GM18517 (cell line): ENCODE results near the gene NDUFAF5.

Experiments used
- ATAC-seq: cut with Tn5 transposase; IDR thresholded peaks from one replicate; pipeline ENCODE4 v1.9.1; 2021; ENCODE audit warnings: mild to moderate bottlenecking, moderate library complexity; ENCODE audit not compliant: unreplicated experiment

The NDUFAF5 gene

DNA sequence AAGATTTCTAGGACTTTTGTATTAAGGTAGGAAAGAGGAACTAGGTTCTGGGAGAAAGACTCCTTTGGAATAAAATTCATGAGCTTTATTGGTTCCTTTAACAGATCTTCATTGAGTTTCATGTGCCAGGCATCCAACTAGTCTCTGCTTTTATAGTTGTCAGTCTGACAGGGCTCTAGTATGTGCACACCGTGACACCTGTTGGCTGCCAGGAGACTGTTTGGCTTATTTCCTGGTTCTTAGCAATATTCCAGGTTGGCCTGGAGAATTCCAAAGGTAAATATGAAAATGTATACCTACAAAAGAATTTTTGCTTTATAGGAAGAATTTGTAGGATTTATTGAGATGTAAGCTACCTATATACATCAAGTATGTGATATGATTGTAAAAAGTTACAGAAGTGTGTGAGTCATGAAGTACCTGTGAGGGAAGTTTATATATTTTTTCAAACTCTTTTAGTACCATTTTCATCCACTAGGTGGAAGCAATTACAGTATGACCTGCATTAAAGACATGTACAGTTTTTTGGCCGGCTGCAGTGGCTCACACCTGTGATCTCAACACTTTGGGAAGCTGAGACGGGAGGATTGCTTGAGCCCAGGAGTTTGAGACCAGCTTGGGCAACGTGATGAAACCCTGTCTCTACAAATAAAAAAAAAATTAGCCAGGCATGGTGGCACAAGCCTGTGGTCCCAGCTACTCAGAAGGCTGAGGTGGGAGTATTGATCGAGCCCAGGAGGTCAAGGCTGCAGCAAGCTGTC lies 35.2 kb downstream of the NDUFAF5 start:
- ATAC-seq = peak; percentile 83

DNA sequence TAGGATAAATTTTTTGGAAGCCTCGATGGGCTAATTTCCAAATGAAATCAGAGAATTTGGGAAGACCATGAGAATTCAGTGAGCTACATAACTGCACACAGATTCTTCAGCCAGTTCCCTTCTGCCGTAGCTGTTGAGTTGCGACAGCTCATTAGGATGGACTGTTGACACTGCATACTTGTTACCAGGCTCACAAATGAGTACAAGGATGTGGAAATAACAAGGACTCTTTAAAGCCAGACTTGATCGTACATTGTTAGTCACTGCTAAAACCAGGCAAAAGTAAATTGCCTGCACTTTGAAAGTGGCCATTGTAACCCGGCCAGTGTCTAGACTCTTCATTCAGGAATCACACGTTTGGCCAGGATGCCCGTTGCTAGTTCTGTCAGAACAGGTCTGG lies 37.0 kb downstream of the NDUFAF5 start:
- no peak for ATAC-seq

DNA sequence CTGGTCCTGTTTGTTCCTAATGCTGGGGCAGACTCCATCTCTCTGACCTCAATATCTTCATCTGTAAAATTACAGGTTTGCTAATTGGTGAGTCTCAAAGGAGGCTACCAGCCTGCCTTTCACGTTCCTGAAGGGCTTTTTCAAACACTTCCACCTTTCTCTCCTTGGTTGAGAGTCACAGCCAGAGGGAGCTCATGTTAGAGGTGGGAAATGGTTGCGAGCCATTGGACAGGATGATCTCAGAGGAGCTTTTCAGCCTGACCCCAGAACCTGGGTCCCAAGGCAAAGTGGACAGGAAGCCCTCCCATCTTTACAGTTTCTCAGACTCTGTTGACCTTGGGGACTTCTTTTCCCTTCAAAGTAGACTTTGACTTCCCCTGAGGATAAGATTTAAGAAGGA lies 37.6 kb downstream of the NDUFAF5 start:
- ATAC-seq = no peak

DNA sequence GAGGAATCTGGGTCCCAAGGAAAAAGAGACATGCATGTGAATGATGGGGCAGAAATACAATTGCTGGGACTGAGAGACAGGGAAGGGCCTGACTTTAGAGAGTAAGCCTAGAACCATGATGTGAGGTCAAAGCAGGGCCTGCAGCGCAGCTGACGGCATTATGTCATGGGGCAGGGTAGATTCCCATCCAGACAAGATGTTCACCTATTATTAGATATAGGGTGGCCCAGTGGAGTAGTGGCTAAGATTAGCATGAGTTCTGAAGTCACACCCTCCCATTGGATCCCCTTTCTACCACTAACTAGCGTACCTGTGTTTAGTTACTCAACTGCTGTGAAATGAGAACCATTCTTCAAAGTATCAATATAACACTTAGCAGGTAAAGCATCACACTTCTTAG lies 39.6 kb downstream of the NDUFAF5 start:
- no peak for ATAC-seq

DNA sequence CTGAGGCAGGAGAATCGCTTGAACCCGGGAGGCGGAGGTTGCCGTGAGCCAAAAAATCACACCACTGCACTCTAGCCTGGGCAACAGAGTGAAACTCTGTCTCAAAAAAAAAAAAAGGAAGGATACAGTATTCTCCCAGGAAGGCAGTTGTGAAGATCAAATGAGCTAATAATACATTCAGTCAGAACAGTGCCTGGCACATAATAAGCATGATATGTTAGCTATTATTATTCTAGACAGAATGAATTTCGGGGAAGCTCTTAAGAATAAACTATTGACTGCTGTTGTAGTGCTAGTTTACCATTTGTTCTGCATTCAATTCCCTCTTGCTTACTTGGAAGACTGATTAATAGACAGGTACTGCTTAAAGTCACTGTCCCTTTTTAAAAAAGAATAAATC lies 40.6 kb downstream of the NDUFAF5 start:
- no peak for ATAC-seq

DNA sequence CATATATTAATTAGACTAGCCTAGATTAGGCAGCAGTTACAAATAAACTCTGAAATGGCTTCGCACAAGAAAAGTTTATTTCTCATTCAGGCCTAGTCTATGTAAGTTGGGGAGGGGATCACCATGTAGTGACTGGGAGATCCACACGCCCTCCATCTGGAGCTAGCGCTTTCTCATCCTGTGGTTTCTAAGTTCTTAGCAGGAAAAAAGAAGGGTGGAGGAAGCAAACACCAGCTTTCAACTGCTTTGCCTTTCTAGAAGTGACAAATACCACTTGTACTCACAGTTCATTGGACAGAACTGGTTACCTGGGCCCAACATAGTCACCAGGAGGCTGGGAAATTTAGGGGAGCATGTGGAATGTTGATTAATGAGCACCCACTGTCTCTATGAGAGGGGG lies 46.6 kb downstream of the NDUFAF5 start:
- ATAC-seq = no peak

DNA sequence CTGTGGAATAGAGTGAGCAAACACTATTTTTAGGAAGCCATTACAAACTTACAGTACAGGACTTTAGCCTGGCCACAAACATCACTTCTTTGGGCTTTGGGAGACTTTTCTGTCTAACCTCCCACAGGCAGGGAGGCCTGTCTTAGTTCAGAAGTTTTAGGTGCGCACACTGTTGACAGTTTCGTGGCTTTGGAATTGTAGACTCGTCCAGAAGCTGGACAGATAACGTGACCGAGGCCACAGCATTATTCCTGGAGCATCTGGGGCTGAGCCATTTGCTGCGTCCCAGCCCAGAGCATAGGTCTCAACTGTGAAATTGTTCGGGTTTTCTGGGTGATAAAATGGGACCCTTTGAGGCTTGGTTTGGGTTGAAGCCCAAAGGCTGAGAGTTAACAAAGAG lies 53.8 kb downstream of the NDUFAF5 start:
- ATAC-seq = no peak

DNA sequence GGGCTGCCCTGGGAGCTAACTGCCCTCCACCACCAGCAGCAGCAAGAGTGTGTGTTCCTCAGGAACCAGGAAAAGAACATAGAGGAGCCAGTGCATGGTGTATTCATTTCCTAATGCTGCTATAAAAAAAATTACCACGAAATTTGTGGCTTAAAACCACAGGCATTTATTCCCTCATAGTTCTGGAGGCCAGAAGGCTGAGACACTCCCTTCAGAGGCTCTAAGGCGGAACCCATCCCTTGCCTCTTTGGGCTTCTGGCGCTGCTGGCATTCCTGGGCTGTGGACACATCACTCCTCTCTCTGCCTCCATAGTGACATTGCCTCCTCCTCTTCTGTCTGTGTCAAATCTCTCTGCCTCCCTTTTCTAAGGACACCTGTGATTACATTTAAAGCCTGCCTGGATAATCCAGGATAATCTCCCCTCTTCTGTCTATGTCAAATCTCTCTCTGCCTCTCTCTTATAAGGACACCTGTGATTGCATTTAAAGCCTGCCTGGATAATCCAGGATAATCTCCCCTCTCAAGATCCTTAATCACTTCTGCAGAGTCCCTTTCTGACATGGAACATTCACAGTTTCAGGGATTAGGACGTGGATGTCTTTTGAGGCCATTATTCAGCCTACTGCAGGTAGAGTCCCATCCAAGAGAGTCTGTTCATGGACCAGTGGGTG lies 54.7 kb downstream of the NDUFAF5 start:
- no peak for ATAC-seq

DNA sequence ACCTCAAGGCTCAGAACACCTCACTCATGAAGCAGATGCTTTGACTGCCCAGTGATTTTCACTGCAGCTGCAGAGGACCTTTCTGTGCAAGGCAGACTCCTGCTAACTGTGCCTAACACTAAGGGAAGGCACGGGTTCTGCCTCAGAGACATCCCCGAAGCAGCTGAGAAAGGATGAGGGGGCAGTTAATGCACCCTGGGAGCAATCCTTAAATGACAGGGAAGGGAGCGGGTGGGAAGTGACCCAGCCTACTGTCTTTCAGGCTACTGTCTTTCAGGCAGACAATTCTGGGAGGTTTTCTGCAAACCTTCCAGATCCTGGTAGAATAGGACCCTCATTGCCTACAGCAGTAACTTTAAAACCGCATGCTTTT lies 55.3 kb downstream of the NDUFAF5 start:
- no peak for ATAC-seq

DNA sequence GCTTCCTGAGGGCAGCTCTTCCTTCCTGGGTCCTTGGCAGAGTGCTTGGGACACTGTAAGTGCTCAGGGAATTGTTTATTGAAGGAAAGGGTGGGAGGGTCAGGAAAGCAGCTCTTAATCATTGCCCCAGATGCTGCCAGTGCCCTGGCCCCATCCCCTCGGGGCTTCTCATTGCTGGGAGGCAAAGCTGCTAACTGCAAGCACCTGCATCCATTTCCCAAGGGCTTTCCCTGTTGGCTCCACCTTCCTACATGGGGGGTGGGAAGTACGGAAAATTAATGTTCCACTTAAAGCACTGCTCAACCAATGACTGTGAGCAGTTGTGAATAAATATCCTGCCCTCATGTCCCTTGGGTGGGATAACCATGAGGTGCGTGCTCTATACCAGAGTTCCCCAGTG lies 56.4 kb downstream of the NDUFAF5 start:
- no peak for ATAC-seq

DNA sequence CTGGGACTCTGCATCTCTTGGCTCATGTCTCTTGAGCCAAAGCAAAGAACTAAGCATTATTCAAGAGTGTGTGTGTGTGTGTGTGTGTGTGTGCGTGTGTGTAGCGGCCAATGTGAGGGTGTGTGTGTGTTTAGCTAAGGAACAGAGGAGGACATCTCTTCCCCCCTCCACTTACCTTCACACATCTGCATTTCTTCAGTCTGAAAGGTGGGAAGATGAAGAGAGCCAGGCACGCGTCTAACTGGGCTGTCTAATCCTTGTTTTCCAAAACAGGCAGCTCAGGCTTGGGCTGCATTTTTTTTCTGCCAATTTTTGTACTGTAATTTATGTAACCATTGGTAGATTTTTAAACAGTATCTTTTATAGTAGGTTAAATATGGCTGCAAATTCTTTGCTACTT lies 59.5 kb downstream of the NDUFAF5 start:
- ATAC-seq = no peak

DNA sequence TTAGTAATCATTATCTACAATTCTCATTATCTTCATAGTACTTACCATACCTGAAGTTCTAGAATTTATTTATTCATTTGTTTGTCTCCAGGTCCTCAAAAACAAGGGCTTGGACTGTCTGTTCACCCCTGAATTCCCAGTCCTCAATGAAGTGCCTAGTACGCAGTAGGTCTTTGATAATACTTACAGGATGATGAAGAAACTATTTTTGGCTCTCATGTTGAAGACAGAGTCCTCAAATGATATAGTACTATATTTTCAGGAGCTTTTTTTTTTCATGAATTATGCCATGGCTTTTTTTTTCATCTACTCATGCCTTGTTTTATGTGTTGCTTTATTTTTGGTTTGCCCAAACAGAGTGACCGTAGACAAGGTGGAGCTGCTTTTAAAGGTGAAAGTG lies 66.5 kb downstream of the NDUFAF5 start:
- no peak for ATAC-seq

DNA sequence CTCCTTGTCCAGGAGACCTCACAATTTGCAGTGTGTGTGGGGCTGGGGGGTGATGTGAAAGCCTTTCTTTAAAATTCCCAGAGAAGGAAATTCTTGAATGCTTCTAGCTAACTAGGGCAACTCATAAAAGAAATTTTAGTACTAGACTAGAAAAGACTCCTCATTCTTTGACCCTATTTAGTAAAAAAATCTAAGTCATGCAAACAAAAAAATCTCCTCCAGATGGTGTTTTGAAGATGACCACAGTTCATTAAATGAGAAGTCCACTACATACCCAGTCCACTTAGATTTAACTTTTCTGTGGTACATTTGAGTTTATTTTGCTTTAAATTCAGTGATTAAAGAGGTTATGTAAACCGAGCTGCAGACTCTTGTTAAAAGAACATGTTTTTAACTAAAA lies 67.5 kb downstream of the NDUFAF5 start:
- ATAC-seq = no peak

DNA sequence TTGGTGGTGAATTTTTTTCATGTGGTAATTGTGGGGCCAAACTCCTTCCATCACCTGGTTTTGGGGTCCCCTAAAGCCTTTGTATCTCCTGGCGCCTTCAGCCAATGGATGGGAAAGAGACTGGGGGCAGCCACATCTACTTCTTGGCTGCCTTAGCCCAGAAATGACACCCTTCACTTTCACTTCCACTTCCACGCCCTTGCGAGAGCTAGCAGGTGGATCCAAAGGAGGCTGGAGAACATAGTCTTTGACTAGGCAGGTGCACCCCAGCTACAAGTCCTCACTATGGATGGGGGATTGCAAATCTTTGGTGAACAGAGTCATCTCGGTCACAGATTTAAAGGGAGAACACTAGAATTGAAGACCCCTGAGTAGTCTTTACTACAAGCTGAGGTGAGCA lies 70.8 kb downstream of the NDUFAF5 start:
- no peak for ATAC-seq

DNA sequence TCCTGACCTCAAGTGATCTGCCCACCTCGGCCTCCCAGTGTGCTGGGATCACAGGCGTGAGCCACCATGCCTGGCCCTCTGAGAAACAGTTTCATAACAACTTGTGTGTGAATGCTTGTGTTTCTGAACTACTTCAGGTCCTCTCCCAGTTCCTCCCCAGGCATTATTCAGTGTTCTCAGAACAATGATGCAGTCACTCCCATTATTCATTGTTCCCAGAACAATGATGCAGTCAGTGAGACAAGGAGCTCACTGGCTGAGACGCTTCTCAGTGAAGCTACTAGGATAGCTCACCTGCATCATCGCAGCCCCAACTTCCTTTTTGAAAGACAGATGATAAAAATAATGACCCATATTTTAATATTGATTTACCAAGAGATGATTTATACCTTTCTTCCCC lies 71.5 kb downstream of the NDUFAF5 start:
- no peak for ATAC-seq

DNA sequence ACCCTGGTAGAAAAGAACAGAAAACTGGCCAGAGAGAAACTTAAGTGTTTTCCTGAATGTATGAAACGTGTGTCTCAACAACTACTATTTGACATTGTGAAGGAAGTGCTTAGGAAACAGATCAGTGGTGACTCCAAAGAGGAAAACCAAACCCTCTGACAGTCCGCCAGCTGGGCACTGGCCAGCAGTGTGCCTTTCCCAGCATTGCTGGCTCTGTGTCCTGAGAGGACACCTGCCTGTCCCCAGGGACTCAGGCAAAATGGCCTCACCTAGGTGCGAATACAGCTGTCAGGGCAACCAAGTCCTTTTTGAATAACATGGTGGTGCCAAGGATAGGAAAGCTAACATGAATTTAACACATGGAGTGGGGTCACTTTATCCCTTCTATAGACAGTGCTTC lies 72.5 kb downstream of the NDUFAF5 start:
- ATAC-seq = no peak

DNA sequence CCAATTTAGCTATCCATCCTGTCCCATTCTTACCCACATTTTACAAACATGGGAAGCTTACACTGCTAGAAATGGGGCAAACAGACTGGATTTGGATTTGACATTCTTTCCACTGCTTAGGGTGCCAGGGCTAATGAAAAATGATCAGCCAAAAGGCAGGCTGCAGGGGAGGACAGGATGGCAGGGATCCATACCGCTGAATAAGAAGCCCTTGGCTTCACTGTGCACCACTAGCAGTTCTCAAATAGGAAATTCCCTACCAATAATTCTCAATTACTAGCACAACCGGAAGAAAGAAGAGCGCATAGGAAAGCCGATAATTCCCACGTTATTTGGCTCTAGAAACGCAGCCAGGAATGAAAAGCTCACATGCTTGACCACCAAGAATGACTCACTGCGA lies 73.1 kb downstream of the NDUFAF5 start:
- ATAC-seq = no peak

DNA sequence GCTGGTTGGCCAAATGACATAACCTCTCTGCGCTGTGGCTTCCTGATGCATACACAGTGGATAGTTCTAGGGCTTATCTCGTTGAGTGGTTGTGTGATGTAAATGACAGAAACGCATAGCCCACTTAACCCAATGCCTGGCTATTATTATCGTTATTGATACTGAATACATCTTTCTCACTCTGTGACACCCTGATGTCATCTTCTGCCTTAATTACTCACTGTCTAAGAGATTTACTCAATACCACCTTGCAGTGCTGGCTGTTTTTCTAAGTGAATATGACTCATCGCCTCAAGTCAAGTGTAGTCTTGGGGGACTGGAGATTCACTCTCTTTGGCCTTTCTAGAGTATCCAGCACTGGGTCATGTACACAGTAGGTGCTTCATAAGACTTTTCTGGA lies 73.6 kb downstream of the NDUFAF5 start:
- no peak for ATAC-seq

DNA sequence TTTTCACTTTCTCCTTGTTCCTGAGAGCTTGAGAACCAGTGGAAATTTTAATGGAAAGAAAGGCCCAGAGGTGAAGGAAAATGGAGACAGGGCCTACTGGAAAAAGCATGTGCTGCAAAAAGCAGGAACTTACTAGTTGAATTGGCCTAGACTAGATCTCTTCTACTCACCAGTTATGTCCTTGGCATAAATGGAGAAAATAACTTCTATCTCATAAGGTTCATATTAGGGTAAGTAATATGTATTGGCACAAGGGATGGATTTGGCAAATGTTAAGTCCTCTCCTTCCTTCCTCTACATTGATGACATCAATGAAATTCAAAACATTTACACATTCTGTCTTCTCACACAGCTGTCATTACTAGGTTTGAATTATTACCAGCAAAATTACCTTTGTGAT lies 74.0 kb downstream of the NDUFAF5 start:
- no peak for ATAC-seq

DNA sequence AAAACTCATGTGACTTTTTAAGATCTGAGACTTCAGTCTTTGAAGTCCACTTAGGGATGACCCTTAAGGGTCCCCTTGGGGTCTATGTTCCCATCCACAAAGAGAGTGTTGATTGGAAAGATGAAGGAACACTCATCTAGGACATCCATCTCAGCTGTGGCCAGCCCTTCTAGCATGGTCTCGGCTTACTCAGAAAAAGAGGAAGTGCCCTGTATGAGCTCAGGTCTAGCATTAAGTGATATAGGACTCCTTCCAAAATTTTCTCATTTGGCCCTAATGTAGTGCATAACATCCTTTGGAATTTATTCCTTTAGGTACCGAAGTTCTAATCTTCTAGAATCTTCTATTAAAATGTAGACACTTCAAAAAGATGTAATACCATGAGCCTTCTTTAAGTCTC lies 77.4 kb downstream of the NDUFAF5 start:
- ATAC-seq = no peak

DNA sequence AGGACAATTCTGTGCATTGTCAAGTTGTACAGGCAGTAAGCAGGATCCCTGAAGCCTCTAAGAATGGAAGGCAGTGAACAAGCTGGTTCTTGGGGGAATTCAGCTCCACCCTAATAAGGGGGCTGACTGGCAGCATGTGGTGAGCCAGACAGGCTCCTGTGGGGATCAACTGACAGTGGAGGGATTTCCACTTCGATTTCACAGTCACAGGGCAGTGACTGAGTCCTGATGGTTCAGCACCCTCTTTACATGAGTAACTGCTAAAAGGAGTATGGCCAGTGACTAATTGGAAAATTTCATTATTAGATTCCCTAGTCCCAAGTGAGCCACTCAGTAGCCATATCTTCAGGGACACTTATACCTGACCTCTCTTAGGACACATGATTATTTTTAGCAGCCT lies 78.4 kb downstream of the NDUFAF5 start:
- ATAC-seq = no peak

DNA sequence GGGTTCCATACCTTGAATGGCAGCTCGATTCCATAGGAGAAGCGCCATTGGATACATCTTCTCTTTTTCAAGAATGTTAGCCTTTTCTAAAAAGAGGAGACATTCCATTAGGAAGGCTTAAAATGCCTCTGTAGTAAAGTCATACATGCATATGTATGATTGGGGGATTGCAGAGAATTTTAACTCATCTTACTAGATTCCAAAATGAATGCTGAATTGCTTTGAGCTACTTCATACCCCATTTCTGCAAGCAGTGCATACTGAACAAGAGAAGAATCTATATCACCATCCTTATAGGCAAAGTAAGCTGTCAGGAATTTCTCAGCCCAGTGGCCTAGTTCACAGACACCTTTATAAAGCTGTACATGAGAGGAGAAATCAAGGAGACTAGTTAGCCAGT lies 80.3 kb downstream of the NDUFAF5 start:
- ATAC-seq = no peak

DNA sequence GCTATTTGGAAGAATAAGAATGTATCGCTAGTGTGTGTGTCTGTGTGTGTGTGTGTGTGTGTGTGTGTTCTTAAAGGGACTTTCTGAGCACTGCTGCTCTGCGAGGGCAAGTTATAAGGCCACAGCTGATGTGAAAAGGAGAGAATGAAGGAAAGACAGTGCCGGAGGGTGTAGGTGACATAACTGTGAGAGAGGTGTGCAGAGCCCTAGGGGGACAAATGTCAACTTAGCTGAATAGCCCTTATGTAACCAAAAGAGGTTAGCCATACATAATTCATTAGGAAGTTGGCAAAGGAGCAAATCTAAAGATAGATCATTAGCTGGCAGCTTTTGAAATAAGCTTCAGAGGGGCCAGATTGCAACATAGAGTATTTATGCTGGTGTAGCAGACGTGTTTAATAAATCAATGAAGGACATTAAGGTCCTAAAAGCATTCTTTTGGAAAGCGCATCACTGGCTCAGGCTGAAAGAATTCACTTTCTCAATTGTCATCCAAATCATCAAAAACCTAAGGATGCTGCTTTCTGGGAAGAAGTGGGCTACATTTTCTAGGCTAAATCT lies 81.0 kb downstream of the NDUFAF5 start:
- no peak for ATAC-seq
